ENCODE data around the gene SOCS1. TPM values are rescaled to one million over a fixed set of nuclear protein-coding genes. Genes with fewer than 3 reads are reported as not detected.

The SOCS1 gene
- total RNA-seq, 1 donor from 2014 or later, result 5.1 TPM

- DNase-seq, result no peak
These were observed 10.7 kb downstream of the SOCS1 start for GRCh38 chr16:11245222-11245737.

GRCh38 chr16:11242658-11243057 lies 13.3 kb downstream of the SOCS1 start:
- DNase-seq, result no peak

- no peak for DNase-seq
These were observed 14.4 kb downstream of the SOCS1 start for GRCh38 chr16:11241480-11242204.

- DNase-seq, result peak; percentile 74
These were observed 15.1 kb downstream of the SOCS1 start for GRCh38 chr16:11240636-11241473.

GRCh38 chr16:11239644-11240632 lies 16.1 kb downstream of the SOCS1 start:
- DNase-seq, result no peak

GRCh38 chr16:11238272-11239202 lies 17.5 kb downstream of the SOCS1 start:
- no peak for DNase-seq

GRCh38 chr16:11236461-11237254 lies 19.3 kb downstream of the SOCS1 start:
- DNase-seq, result no peak

GRCh38 chr16:11235703-11235991 lies 20.4 kb downstream of the SOCS1 start:
- no peak for DNase-seq

GRCh38 chr16:11234884-11235702 lies 20.9 kb downstream of the SOCS1 start:
- no peak for DNase-seq

GRCh38 chr16:11233727-11234376 lies 22.2 kb downstream of the SOCS1 start:
- DNase-seq, result no peak

GRCh38 chr16:11232852-11233726 lies 22.9 kb downstream of the SOCS1 start:
- no peak for DNase-seq

GRCh38 chr16:11232302-11232851 lies 23.6 kb downstream of the SOCS1 start:
- no peak for DNase-seq

GRCh38 chr16:11231367-11231970 lies 24.5 kb downstream of the SOCS1 start:
- no peak for DNase-seq

- DNase-seq, result no peak
These were observed 26.1 kb downstream of the SOCS1 start for GRCh38 chr16:11229906-11230305.

- DNase-seq, result no peak
These were observed 26.6 kb downstream of the SOCS1 start for GRCh38 chr16:11229432-11229831.

GRCh38 chr16:11225677-11226549 lies 30.1 kb downstream of the SOCS1 start:
- no peak for DNase-seq
